WTC11 (cell line): ENCODE results near the gene B2M. TPM values are rescaled to one million over a fixed set of nuclear protein-coding genes. Genes with fewer than 3 reads are reported as not detected.

Experiments used
- ATAC-seq: fragments of 200-7000 bp; cut with Tn5 transposase; 2 replicates; pipeline ENCODE4 v1.10.0; 2021; ENCODE audit warnings: mild to moderate bottlenecking, moderate library complexity
- CTCF ChIA-PET: fragments of 300-600 bp; sonication (Branson Sonifier 250); formaldehyde crosslinking; loops from one replicate; lab custom pipeline; 2021; ENCODE audit warnings: antibody characterized with exemption; lab: Charles Lee
- POLR2A ChIA-PET: fragments of 350-600 bp; sonication (Branson Sonifier 250); formaldehyde crosslinking; loops from one replicate; lab custom pipeline; 2021; ENCODE audit warnings: antibody characterized with exemption; lab: Charles Lee
- DNase-seq: peaks from one replicate; pipeline ENCODE4 v3.0.0; 2021; ENCODE audit warnings: low spot score
- H3K27ac Mint-ChIP-seq: 2 replicates; pipeline ENCODE4 v1.8.0; 2021; ENCODE audit warnings: mixed read lengths
- H3K27me3 Mint-ChIP-seq: 2 replicates; pipeline ENCODE4 v1.8.0; 2021; ENCODE audit warnings: low read depth, mild to moderate bottlenecking, moderate library complexity, mixed read lengths
- H3K36me3 Mint-ChIP-seq: 2 replicates; pipeline ENCODE4 v1.8.0; 2021; ENCODE audit warnings: mixed read lengths
- H3K4me1 Mint-ChIP-seq: 2 replicates; pipeline ENCODE4 v1.8.0; 2022; ENCODE audit warnings: mixed read lengths
- H3K4me3 Mint-ChIP-seq: 2 replicates; pipeline ENCODE4 v1.8.0; 2021; ENCODE audit warnings: mild to moderate bottlenecking, moderate library complexity, mixed read lengths
- H3K9me3 Mint-ChIP-seq: 2 replicates; pipeline ENCODE4 v1.8.0; 2021; ENCODE audit warnings: mixed read lengths
- ATF1 ChIP-seq: sonication (generic); formaldehyde crosslinking; IDR thresholded peaks from 2 replicates; pipeline ENCODE4 v1.8.1; 2023; ENCODE audit warnings: mild to moderate bottlenecking, moderate library complexity, missing genetic modification reagents
- E2F1 ChIP-seq: sonication (generic); formaldehyde crosslinking; IDR thresholded peaks from 2 replicates; pipeline ENCODE4 v1.8.0; 2022; ENCODE audit warnings: mild to moderate bottlenecking, missing genetic modification reagents
- GTF2I ChIP-seq: fragments of 250-450 bp; sonication (Bioruptor Pico); conservative IDR thresholded peaks from 2 replicates; pipeline ENCODE4 v1.4.0; 2021; ENCODE audit warnings: mild to moderate bottlenecking
- RELA ChIP-seq: sonication (generic); formaldehyde crosslinking; IDR thresholded peaks from 2 replicates; pipeline ENCODE4 v1.8.1; 2022; ENCODE audit warnings: missing genetic modification reagents, mild to moderate bottlenecking, borderline replicate concordance
- USF2 ChIP-seq: sonication (generic); formaldehyde crosslinking; IDR thresholded peaks from 2 replicates; pipeline ENCODE4 v1.8.1; 2023; ENCODE audit warnings: mild to moderate bottlenecking, missing genetic modification reagents, moderate library complexity
- ZMAT4 ChIP-seq: fragments of 250-450 bp; sonication (Bioruptor Pico); IDR thresholded peaks from 2 replicates; pipeline ENCODE4 v1.9.0; 2021; ENCODE audit warnings: mild to moderate bottlenecking
- ZNF121 ChIP-seq: sonication (generic); formaldehyde crosslinking; IDR thresholded peaks from 2 replicates; pipeline ENCODE4 v1.8.0; 2023; ENCODE audit warnings: missing genetic modification reagents
- ZNF219 ChIP-seq: sonication (generic); formaldehyde crosslinking; IDR thresholded peaks from 2 replicates; pipeline ENCODE4 v1.8.0; 2023; ENCODE audit warnings: missing genetic modification reagents, mild to moderate bottlenecking, borderline replicate concordance
- ZNF232 ChIP-seq: sonication (generic); formaldehyde crosslinking; IDR thresholded peaks from 2 replicates; pipeline ENCODE4 v1.8.0; 2022; ENCODE audit warnings: mild to moderate bottlenecking, missing genetic modification reagents
- total RNA-seq: library from RNA; stranded (reverse); gene quantifications from 3 replicates; pipeline ENCODE4 v1.2.3, GENCODE V29; 2021
- TF ChIP-seq, protein P1 (sequence below): sonication (generic); formaldehyde crosslinking; IDR thresholded peaks from 2 replicates; pipeline ENCODE4 v1.8.1; 2023; ENCODE audit warnings: mild to moderate bottlenecking, missing genetic modification reagents, borderline replicate concordance
- TF ChIP-seq, protein P2 (sequence below): sonication (generic); formaldehyde crosslinking; IDR thresholded peaks from 2 replicates; pipeline ENCODE4 v1.8.0; 2023; ENCODE audit warnings: mild to moderate bottlenecking, missing genetic modification reagents
- TF ChIP-seq, protein P3 (sequence below): sonication (generic); formaldehyde crosslinking; IDR thresholded peaks from 2 replicates; pipeline ENCODE4 v1.8.1; 2022; ENCODE audit warnings: missing genetic modification reagents, borderline replicate concordance
- TF ChIP-seq, protein P4 (sequence below): sonication (generic); formaldehyde crosslinking; IDR thresholded peaks from 2 replicates; pipeline ENCODE4 v1.8.0; 2023; ENCODE audit warnings: missing genetic modification reagents, mild to moderate bottlenecking, borderline replicate concordance

B2M gene
- total RNA-seq, 1 experiment from 2014 or later, result 88.2 TPM

- TF ChIP-seq, protein P1, sequence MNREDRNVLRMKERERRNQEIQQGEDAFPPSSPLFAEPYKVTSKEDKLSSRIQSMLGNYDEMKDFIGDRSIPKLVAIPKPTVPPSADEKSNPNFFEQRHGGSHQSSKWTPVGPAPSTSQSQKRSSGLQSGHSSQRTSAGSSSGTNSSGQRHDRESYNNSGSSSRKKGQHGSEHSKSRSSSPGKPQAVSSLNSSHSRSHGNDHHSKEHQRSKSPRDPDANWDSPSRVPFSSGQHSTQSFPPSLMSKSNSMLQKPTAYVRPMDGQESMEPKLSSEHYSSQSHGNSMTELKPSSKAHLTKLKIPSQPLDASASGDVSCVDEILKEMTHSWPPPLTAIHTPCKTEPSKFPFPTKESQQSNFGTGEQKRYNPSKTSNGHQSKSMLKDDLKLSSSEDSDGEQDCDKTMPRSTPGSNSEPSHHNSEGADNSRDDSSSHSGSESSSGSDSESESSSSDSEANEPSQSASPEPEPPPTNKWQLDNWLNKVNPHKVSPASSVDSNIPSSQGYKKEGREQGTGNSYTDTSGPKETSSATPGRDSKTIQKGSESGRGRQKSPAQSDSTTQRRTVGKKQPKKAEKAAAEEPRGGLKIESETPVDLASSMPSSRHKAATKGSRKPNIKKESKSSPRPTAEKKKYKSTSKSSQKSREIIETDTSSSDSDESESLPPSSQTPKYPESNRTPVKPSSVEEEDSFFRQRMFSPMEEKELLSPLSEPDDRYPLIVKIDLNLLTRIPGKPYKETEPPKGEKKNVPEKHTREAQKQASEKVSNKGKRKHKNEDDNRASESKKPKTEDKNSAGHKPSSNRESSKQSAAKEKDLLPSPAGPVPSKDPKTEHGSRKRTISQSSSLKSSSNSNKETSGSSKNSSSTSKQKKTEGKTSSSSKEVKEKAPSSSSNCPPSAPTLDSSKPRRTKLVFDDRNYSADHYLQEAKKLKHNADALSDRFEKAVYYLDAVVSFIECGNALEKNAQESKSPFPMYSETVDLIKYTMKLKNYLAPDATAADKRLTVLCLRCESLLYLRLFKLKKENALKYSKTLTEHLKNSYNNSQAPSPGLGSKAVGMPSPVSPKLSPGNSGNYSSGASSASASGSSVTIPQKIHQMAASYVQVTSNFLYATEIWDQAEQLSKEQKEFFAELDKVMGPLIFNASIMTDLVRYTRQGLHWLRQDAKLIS (CRISPR knock-in tag), result no peak
- TF ChIP-seq ZNF232 (CRISPR knock-in tag), result no peak
- no peak for TF ChIP-seq ZNF219 (CRISPR knock-in tag)
- TF ChIP-seq, protein P2, sequence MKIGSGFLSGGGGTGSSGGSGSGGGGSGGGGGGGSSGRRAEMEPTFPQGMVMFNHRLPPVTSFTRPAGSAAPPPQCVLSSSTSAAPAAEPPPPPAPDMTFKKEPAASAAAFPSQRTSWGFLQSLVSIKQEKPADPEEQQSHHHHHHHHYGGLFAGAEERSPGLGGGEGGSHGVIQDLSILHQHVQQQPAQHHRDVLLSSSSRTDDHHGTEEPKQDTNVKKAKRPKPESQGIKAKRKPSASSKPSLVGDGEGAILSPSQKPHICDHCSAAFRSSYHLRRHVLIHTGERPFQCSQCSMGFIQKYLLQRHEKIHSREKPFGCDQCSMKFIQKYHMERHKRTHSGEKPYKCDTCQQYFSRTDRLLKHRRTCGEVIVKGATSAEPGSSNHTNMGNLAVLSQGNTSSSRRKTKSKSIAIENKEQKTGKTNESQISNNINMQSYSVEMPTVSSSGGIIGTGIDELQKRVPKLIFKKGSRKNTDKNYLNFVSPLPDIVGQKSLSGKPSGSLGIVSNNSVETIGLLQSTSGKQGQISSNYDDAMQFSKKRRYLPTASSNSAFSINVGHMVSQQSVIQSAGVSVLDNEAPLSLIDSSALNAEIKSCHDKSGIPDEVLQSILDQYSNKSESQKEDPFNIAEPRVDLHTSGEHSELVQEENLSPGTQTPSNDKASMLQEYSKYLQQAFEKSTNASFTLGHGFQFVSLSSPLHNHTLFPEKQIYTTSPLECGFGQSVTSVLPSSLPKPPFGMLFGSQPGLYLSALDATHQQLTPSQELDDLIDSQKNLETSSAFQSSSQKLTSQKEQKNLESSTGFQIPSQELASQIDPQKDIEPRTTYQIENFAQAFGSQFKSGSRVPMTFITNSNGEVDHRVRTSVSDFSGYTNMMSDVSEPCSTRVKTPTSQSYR, result no peak
These were observed 18.7 kb upstream of the B2M start (continued) for GRCh38 chr15:44692659-44693058.

- TF ChIP-seq, protein P3, sequence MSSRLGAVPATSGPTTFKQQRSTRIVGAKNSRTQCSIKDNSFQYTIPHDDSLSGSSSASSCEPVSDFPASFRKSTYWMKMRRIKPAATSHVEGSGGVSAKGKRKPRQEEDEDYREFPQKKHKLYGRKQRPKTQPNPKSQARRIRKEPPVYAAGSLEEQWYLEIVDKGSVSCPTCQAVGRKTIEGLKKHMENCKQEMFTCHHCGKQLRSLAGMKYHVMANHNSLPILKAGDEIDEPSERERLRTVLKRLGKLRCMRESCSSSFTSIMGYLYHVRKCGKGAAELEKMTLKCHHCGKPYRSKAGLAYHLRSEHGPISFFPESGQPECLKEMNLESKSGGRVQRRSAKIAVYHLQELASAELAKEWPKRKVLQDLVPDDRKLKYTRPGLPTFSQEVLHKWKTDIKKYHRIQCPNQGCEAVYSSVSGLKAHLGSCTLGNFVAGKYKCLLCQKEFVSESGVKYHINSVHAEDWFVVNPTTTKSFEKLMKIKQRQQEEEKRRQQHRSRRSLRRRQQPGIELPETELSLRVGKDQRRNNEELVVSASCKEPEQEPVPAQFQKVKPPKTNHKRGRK (CRISPR knock-in tag), result no peak
- no peak for TF ChIP-seq ATF1
- no peak for TF ChIP-seq USF2 (CRISPR knock-in tag)
- DNase-seq (no peak), ATAC-seq (no peak)
- Mint-ChIP-seq H3K27me3 (peaks cover 4% of the 10 kb centered on the region; the same call in 1 of the 2 replicates), H3K9me3 (peaks cover 2% of the 10 kb centered on the region; the same call in 1 of the 2 replicates), H3K36me3 (no peaks in the 10 kb centered on the region), H3K4me3 (no peak overlapping the region), H3K4me1 (no peaks in the 10 kb centered on the region), H3K27ac (no peak overlapping the region; the same call in 1 of the 2 replicates)
- POLR2A ChIA-PET, result no interaction called here
- CTCF ChIA-PET, result interaction anchor here (1.0 to 1.1 kb wide), 2 partner anchors 31 to 43 kb away, joined by 3 to 4 read pairs; partner anchors contain the start of gene SPG11
These were observed 16.9 kb upstream of the B2M start for GRCh38 chr15:44694416-44694815.

DNA sequence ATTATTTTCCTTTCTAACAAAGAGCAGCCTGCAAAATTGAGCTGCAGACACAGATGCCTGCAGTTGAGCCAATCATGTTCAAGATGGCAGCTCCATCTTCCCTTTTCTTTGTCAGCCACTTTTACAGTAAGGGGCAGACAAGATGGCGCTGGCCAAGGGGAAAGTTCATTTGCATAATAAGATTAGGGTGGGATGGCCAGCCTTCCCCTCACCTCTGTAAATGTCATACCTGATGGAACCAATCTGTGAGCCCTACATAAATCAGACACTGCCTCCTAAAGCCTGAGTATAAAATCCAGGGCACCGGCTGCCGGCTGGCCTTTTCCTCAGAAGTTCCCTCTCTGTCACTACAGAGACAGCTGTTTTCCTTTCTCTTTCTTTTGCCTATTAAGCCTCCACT lies 16.0 kb upstream of the B2M start:
- POLR2A ChIA-PET, result no interaction called here
- Mint-ChIP-seq H3K4me1 (no peaks in the 10 kb centered on the region), H3K27ac (no peak overlapping the region), H3K9me3 (peaks cover 7% of the 10 kb centered on the region; the same call in 1 of the 2 replicates), H3K36me3 (no peaks in the 10 kb centered on the region), H3K4me3 (no peak overlapping the region), H3K27me3 (peaks cover 7% of the 10 kb centered on the region; the same call in 1 of the 2 replicates)
- TF ChIP-seq RELA (no peak), ZMAT4 (CRISPR knock-in tag) (no peak), ZNF121 (CRISPR knock-in tag) (no peak)
- CTCF ChIA-PET, result interaction anchor here (1.1 kb wide), 1 partner anchor 42 kb away, joined by 3 read pairs; no protein-coding TSS in a partner anchor
- DNase-seq, result no peak
- ATAC-seq, result no peak

- Mint-ChIP-seq H3K36me3 (no peaks in the 10 kb centered on the region), H3K9me3 (peaks cover 19% of the 10 kb centered on the region), H3K27ac (no peak overlapping the region), H3K4me1 (no peaks in the 10 kb centered on the region), H3K4me3 (no peak overlapping the region), H3K27me3 (peaks cover 11% of the 10 kb centered on the region; the same call in 1 of the 2 replicates)
- DNase-seq (no peak), ATAC-seq (no peak)
- ChIA-PET POLR2A (no interaction called here), CTCF (no interaction called here)
- TF ChIP-seq E2F1 (CRISPR knock-in tag) (no peak), GTF2I (CRISPR knock-in tag) (no peak)
- TF ChIP-seq, protein P4, sequence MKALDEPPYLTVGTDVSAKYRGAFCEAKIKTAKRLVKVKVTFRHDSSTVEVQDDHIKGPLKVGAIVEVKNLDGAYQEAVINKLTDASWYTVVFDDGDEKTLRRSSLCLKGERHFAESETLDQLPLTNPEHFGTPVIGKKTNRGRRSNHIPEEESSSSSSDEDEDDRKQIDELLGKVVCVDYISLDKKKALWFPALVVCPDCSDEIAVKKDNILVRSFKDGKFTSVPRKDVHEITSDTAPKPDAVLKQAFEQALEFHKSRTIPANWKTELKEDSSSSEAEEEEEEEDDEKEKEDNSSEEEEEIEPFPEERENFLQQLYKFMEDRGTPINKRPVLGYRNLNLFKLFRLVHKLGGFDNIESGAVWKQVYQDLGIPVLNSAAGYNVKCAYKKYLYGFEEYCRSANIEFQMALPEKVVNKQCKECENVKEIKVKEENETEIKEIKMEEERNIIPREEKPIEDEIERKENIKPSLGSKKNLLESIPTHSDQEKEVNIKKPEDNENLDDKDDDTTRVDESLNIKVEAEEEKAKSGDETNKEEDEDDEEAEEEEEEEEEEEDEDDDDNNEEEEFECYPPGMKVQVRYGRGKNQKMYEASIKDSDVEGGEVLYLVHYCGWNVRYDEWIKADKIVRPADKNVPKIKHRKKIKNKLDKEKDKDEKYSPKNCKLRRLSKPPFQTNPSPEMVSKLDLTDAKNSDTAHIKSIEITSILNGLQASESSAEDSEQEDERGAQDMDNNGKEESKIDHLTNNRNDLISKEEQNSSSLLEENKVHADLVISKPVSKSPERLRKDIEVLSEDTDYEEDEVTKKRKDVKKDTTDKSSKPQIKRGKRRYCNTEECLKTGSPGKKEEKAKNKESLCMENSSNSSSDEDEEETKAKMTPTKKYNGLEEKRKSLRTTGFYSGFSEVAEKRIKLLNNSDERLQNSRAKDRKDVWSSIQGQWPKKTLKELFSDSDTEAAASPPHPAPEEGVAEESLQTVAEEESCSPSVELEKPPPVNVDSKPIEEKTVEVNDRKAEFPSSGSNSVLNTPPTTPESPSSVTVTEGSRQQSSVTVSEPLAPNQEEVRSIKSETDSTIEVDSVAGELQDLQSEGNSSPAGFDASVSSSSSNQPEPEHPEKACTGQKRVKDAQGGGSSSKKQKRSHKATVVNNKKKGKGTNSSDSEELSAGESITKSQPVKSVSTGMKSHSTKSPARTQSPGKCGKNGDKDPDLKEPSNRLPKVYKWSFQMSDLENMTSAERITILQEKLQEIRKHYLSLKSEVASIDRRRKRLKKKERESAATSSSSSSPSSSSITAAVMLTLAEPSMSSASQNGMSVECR (CRISPR knock-in tag), result no peak
These were observed 14.3 kb upstream of the B2M start for GRCh38 chr15:44697014-44697413.
